Vagina (tissue), 2 donors: Measurements from ENCODE around the gene PADI1. TPM values are rescaled to one million over a fixed set of nuclear protein-coding genes. Genes with fewer than 3 reads are reported as not detected.

Experiments used
- DNase-seq, 2 donors: peaks; one replicate each; pipeline ENCODE4 v3.0.0-alpha.2; 2017; ENCODE audit errors: extremely low spot score in 2 of 2
- H3K27ac ChIP-seq: fragments of 200-600 bp; sonication (generic); one replicate; pipeline ENCODE4 v1.5.1; 2019
- H3K27me3 ChIP-seq: fragments of 200-600 bp; sonication (generic); one replicate; pipeline ENCODE4 v1.5.1; 2019
- H3K36me3 ChIP-seq, 2 donors: fragments of 200-600 bp; sonication (generic); one replicate each; pipeline ENCODE4 v1.5.1; 2017 to 2019
- H3K4me1 ChIP-seq: fragments of 200-600 bp; sonication (generic); one replicate; pipeline ENCODE4 v1.5.1; 2019
- H3K4me3 ChIP-seq, 2 donors: fragments of 200-600 bp; sonication (generic); 1 replicate in 1 of 2; 2 replicates in 1 of 2; pipeline ENCODE4 v1.5.1; 2016 to 2019
- H3K9me3 ChIP-seq: fragments of 200-600 bp; sonication (generic); one replicate; pipeline ENCODE4 v1.5.1; 2019
- POLR2A ChIP-seq, 2 donors: fragments of 450-650 bp; IDR thresholded peaks; one replicate each; pipeline ENCODE4 v1.6.1; 2017; ENCODE audit warnings: antibody characterized with exemption in 2 of 2, mild to moderate bottlenecking in 2 of 2, moderate library complexity in 2 of 2
- POLR2AphosphoS5 ChIP-seq, 2 donors: sonication (generic); formaldehyde crosslinking; IDR thresholded peaks; one replicate each; pipeline ENCODE4 v1.9.0; 2017; ENCODE audit warnings: antibody characterized with exemption in 2 of 2, mild to moderate bottlenecking in 2 of 2, low read depth in 1 of 2; ENCODE audit not compliant: insufficient read depth in 1 of 2
- intact Hi-C: fragments of 100-400 bp; cut with DNase I; formaldehyde crosslinking; loops from one replicate; pipeline ENCODE4 v1.15.1; 2023
- total RNA-seq: library from RNA; depleted of rRNA; stranded (reverse); fragments of >200 nt; gene quantifications from one replicate; pipeline ENCODE4 v1.2.3, GENCODE V29; 2016
- TF ChIP-seq, protein P1 (sequence below), 3 experiments: fragments of 450-650 bp in 2 of 3; fragments of 200-600 bp in 1 of 3; sonication (generic) in 1 of 3; IDR thresholded peaks; one replicate each; pipeline ENCODE4 v1.5.1; 2017 to 2019; ENCODE audit warnings: antibody characterized with exemption in 3 of 3, mild to moderate bottlenecking in 2 of 3, moderate library complexity in 2 of 3

PADI1 gene
- total RNA-seq, 1 donor from 2014 or later: 46.4 TPM

DNA sequence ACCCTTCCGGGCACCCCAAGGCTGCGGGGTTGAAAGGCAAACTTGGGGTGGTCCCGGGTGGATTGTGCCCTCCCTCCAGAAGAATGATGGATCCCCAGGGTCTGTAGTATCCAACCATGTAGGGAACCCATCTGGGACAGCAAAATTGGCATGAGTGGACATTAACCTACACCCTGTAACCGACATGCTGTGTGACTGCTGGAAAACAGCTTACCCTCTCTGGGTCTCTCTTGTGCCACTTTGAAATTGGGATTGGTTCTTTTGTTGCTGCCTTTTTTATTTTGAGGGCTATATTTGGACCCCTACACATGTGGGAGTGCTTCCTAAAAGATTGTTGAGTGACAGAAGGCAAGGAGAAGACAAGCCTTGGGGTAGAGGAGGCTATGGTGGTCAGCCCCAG is 19.5 kb downstream of the PADI1 start:
- Histone ChIP-seq H3K9me3 (no peaks in the 10 kb centered on the region), H3K27me3 (no peaks in the 10 kb centered on the region), H3K27ac (no peak overlapping the region), H3K4me3 (no peak overlapping the region), H3K4me1 (no peaks in the 10 kb centered on the region), H3K36me3 (no peaks in the 10 kb centered on the region)
- intact Hi-C loops: no loop called here
- TF ChIP-seq POLR2AphosphoS5 (IDR thresholded peaks at IDR 0.05; ENCODE audit: insufficient read depth in 1 of 2, low read depth in 1 of 2) (no peak), POLR2A (IDR thresholded peaks at IDR 0.05) (no peak)
- TF ChIP-seq, protein P1, sequence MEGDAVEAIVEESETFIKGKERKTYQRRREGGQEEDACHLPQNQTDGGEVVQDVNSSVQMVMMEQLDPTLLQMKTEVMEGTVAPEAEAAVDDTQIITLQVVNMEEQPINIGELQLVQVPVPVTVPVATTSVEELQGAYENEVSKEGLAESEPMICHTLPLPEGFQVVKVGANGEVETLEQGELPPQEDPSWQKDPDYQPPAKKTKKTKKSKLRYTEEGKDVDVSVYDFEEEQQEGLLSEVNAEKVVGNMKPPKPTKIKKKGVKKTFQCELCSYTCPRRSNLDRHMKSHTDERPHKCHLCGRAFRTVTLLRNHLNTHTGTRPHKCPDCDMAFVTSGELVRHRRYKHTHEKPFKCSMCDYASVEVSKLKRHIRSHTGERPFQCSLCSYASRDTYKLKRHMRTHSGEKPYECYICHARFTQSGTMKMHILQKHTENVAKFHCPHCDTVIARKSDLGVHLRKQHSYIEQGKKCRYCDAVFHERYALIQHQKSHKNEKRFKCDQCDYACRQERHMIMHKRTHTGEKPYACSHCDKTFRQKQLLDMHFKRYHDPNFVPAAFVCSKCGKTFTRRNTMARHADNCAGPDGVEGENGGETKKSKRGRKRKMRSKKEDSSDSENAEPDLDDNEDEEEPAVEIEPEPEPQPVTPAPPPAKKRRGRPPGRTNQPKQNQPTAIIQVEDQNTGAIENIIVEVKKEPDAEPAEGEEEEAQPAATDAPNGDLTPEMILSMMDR (IDR thresholded peaks at IDR 0.05): no peak
- no peak for DNase-seq

DNA sequence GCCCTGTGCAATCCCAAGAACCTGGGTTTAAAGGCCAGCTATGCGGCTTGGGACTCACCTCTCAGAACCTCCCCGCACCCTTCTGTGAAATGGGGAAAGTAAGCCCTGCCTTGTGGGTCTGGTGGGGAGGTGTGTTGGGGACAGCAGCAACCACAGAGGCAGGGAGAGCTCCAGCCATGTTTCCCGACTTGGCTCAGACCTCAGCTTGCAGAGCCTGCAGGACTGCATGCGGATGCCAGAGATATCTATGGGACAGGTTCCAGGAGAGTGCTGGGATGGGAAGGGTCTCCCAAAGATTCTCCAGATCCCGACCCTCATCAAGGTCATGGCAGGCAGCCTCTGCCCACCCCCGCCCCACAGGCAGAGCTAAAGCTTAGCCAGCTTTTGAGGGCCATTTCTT is 20.2 kb downstream of the PADI1 start:
- H3K4me3 ChIP-seq: no peak overlapping the region
- TF ChIP-seq POLR2AphosphoS5 (IDR thresholded peaks at IDR 0.05; ENCODE audit: insufficient read depth in 1 of 2, low read depth in 1 of 2) (no peak), POLR2A (IDR thresholded peaks at IDR 0.05) (no peak)
- TF ChIP-seq, protein P1 (IDR thresholded peaks at IDR 0.05): no peak
- no peaks in the 10 kb centered on the region for H3K9me3 ChIP-seq
- no peaks in the 10 kb centered on the region for H3K4me1 ChIP-seq
- intact Hi-C loops: no loop called here
- H3K36me3 ChIP-seq: no peaks in the 10 kb centered on the region
- H3K27me3 ChIP-seq: no peaks in the 10 kb centered on the region
- H3K27ac ChIP-seq: no peak overlapping the region
- no peak for DNase-seq

DNA sequence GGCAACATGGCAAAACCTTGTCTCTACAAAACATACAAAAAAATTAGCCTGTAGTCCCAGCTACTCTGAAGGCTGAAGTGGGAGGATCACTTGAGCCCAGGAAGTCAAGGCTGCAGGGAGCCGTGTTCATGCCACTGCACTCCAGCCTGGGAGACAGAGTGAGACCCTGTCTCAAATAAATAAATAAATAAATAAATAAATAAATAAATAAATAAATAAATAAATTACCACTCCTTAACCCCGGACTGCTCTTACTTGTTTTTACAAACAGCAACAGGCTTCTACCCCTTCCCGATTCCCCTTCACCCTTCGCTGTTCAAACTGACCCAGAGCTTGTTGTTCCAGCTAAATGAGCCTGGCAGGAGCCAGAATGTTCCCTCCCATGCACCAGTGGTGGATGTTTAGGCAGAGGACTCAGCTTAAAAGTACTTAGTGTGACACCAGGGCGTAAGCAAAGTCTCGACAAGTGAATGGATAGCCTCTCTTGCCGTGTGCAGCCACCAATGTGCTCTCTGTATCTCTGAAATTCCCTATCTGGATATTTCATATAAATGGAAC is 22.5 kb downstream of the PADI1 start:
- H3K9me3 ChIP-seq: no peaks in the 10 kb centered on the region
- no peak overlapping the region for H3K4me3 ChIP-seq
- intact Hi-C loops: no loop called here
- TF ChIP-seq, protein P1 (IDR thresholded peaks at IDR 0.05): no peak
- TF ChIP-seq POLR2A (IDR thresholded peaks at IDR 0.05): no peak
- peaks cover 2% of the 10 kb centered on the region for H3K4me1 ChIP-seq
- no peaks in the 10 kb centered on the region for H3K27me3 ChIP-seq
- no peak for DNase-seq
- H3K36me3 ChIP-seq: no peaks in the 10 kb centered on the region
- no peak overlapping the region for H3K27ac ChIP-seq

DNA sequence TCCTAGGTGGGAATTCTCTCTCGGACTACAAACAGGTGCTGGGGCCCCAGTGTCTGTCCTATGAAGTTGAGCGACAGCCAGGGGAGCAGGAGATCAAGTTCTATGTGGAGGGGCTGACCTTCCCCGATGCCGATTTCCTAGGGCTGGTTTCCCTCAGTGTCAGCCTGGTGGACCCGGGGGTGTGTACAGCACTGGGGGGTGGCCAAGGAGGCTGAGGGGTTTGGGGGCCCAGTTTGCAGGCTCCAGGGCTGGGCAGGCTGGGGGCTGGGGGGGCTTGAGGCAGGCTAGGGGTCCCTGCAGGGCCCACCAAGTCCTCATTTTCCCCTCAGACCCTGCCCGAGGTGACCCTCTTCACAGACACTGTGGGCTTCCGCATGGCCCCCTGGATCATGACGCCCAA is 23.7 kb downstream of the PADI1 start:
- no peaks in the 10 kb centered on the region for H3K27me3 ChIP-seq
- no peak for TF ChIP-seq POLR2A (IDR thresholded peaks at IDR 0.05)
- no peak for TF ChIP-seq POLR2AphosphoS5 (IDR thresholded peaks at IDR 0.05; ENCODE audit: insufficient read depth in 1 of 2, low read depth in 1 of 2)
- TF ChIP-seq, protein P1 (IDR thresholded peaks at IDR 0.05): no peak
- peaks cover 10% of the 10 kb centered on the region for H3K4me1 ChIP-seq
- intact Hi-C loops: no loop called here
- H3K4me3 ChIP-seq: no peak overlapping the region
- no peak for DNase-seq
- no peaks in the 10 kb centered on the region for H3K9me3 ChIP-seq
- no peaks in the 10 kb centered on the region for H3K36me3 ChIP-seq
- H3K27ac ChIP-seq: no peak overlapping the region

DNA sequence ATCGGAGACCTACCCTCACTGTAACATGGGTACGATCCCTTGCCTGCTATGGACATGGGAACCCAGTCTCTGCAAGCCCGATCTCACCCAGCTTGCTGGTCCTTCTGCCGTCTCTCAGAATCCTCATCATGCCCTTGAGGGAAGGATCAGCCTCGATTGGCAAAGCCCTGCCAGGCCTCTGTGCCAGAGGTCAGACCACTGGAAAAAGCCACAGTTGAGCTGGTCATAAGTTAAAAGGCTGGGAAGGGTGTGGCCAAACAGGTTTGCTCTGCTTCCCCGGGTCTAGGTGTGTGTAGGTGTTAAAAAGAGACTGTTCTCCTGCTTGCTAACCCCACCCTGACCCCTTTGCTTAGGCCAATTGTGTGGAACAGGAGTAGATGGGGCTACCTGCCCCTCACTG is 24.5 kb downstream of the PADI1 start:
- Histone ChIP-seq H3K27ac (no peak overlapping the region), H3K9me3 (no peaks in the 10 kb centered on the region), H3K4me3 (no peak overlapping the region), H3K36me3 (no peaks in the 10 kb centered on the region), H3K27me3 (no peaks in the 10 kb centered on the region), H3K4me1 (peaks cover 14% of the 10 kb centered on the region)
- intact Hi-C loops: no loop called here
- DNase-seq: no peak
- no peak for TF ChIP-seq POLR2A (IDR thresholded peaks at IDR 0.05)
- no peak for TF ChIP-seq POLR2AphosphoS5 (IDR thresholded peaks at IDR 0.05; ENCODE audit: insufficient read depth in 1 of 2, low read depth in 1 of 2)
- TF ChIP-seq, protein P1 (IDR thresholded peaks at IDR 0.05): no peak
